ENCODE measurements around the gene FGD5. TPM values are rescaled to one million over a fixed set of nuclear protein-coding genes. Genes with fewer than 3 reads are reported as not detected.

FGD5 gene
- total and polyA plus RNA-seq, 9 of the 15 experiments (the other 6 are each of a cell fraction or from before 2014, with no cell fraction given) = 0.18 TPM; not detected in 8

DNA sequence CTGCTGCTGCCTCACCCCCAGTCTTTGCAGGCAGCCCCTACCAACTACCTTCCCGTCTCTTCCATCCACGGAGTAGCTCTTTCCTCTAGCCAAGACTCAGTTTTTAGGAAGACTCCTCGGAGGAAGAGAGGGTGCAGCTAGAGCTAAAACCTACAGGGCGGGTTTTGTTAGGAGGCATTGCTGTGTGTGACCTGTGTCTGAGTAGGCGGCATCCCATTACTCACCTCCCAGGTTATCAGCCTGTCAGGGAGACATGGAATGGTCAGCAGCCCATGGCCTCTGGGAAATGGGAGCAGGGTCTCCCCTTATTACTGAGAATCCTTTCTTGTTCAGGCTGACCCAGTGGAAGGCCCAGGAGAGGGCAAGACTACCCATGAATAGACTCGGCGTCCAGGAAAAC lies 43.8 kb upstream of the FGD5 start:
- H3K9ac ChIP-seq (ENCODE audit: insufficient read depth in 1 of 2, low read depth in 2 of 2, low read length in 2 of 2) = no peak overlapping the region
- ATAC-seq (no peak), FAIRE-seq (no peak), DNase-seq (ENCODE audit: extremely low read depth in 1 of 4, low spot score in 3 of 4) (no peak)
- H3K4me1 ChIP-seq (replicated peaks in 1 of 2; ENCODE audit: control insufficient read depth in 2 of 2, insufficient read depth in 2 of 2, low read length in 2 of 2) = peaks cover 0 to 8% of the 10 kb centered on the region in 2 experiments; a peak in 2 of 5 replicates
- no peaks in the 10 kb centered on the region for H4K20me1 ChIP-seq (replicated peaks; ENCODE audit: control insufficient read depth, insufficient read depth, low read length)
- H3K9me1 ChIP-seq (ENCODE audit: control insufficient read depth, insufficient read depth, low read length) = peaks cover 4% of the 10 kb centered on the region
- peaks cover 27 to 54% of the 10 kb centered on the region in 2 experiments; a peak in 4 of 5 replicates for H3K27me3 ChIP-seq (ENCODE audit: control insufficient read depth in 2 of 2, insufficient read depth in 2 of 2, low read length in 2 of 2)
- no peaks in the 10 kb centered on the region for H3K79me2 ChIP-seq (ENCODE audit: control insufficient read depth, insufficient read depth, low read length)
- H2AFZ ChIP-seq (ENCODE audit: low read depth, low read length) = no peak overlapping the region
- no peak overlapping the region for H3K27ac ChIP-seq (ENCODE audit: extremely low read depth, low read depth, low read length)
- BruUV-seq (replicated peaks) = no TSS peak
- ChIA-PET CTCF (ENCODE audit: low intra/inter-chr PET ratio) (no interaction called here), POLR2A (no interaction called here)
- no peak overlapping the region for H3K4me3 ChIP-seq
- no peaks in the 10 kb centered on the region; the same call in 1 of the 2 replicates for H3K9me3 ChIP-seq (replicated peaks; ENCODE audit: control insufficient read depth, insufficient read depth, low read depth, low read length)
- no peaks in the 10 kb centered on the region for H3K36me3 ChIP-seq (ENCODE audit: control insufficient read depth, insufficient read depth, low read length)
- 5% methylated on average over 7 of the region's 7 CpGs for WGBS (ENCODE audit: insufficient coverage, low coverage, missing lambda C conversion rate)
- no peak overlapping the region for H3K4me2 ChIP-seq (ENCODE audit: insufficient read depth, low read length)
- in situ Hi-C loops (cut with MboI) = no loop called here
- intact Hi-C loops (cut with micrococcal nuclease) = no loop called here
- TF ChIP-seq SREBF2 (CRISPR knock-in tag; IDR thresholded peaks at IDR 0.05) (no peak), CCNT2 (IDR thresholded peaks at IDR 0.05; ENCODE audit: borderline replicate concordance, extremely low read depth, insufficient read length, low read depth, low read length) (no peak), HDAC6 (IDR thresholded peaks at IDR 0.05; ENCODE audit: low read depth, low read length) (no peak), POLR2B (IDR thresholded peaks at IDR 0.05; ENCODE audit: low read depth, partially characterized antibody) (no peak), ZNF134 (CRISPR knock-in tag; conservative IDR thresholded peaks at IDR 0.05) (no peak), MCM3 (IDR thresholded peaks at IDR 0.05) (no peak), C11orf30 (IDR thresholded peaks at IDR 0.05; ENCODE audit: low read depth) (no peak), RUNX1 (IDR thresholded peaks at IDR 0.05; ENCODE audit: low read depth) (no peak)
- TF ChIP-seq, protein P1, sequence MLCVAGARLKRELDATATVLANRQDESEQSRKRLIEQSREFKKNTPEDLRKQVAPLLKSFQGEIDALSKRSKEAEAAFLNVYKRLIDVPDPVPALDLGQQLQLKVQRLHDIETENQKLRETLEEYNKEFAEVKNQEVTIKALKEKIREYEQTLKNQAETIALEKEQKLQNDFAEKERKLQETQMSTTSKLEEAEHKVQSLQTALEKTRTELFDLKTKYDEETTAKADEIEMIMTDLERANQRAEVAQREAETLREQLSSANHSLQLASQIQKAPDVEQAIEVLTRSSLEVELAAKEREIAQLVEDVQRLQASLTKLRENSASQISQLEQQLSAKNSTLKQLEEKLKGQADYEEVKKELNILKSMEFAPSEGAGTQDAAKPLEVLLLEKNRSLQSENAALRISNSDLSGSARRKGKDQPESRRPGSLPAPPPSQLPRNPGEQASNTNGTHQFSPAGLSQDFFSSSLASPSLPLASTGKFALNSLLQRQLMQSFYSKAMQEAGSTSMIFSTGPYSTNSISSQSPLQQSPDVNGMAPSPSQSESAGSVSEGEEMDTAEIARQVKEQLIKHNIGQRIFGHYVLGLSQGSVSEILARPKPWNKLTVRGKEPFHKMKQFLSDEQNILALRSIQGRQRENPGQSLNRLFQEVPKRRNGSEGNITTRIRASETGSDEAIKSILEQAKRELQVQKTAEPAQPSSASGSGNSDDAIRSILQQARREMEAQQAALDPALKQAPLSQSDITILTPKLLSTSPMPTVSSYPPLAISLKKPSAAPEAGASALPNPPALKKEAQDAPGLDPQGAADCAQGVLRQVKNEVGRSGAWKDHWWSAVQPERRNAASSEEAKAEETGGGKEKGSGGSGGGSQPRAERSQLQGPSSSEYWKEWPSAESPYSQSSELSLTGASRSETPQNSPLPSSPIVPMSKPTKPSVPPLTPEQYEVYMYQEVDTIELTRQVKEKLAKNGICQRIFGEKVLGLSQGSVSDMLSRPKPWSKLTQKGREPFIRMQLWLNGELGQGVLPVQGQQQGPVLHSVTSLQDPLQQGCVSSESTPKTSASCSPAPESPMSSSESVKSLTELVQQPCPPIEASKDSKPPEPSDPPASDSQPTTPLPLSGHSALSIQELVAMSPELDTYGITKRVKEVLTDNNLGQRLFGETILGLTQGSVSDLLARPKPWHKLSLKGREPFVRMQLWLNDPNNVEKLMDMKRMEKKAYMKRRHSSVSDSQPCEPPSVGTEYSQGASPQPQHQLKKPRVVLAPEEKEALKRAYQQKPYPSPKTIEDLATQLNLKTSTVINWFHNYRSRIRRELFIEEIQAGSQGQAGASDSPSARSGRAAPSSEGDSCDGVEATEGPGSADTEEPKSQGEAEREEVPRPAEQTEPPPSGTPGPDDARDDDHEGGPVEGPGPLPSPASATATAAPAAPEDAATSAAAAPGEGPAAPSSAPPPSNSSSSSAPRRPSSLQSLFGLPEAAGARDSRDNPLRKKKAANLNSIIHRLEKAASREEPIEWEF (CRISPR knock-in tag; IDR thresholded peaks at IDR 0.05) = no peak
- TF ChIP-seq, protein P2, sequence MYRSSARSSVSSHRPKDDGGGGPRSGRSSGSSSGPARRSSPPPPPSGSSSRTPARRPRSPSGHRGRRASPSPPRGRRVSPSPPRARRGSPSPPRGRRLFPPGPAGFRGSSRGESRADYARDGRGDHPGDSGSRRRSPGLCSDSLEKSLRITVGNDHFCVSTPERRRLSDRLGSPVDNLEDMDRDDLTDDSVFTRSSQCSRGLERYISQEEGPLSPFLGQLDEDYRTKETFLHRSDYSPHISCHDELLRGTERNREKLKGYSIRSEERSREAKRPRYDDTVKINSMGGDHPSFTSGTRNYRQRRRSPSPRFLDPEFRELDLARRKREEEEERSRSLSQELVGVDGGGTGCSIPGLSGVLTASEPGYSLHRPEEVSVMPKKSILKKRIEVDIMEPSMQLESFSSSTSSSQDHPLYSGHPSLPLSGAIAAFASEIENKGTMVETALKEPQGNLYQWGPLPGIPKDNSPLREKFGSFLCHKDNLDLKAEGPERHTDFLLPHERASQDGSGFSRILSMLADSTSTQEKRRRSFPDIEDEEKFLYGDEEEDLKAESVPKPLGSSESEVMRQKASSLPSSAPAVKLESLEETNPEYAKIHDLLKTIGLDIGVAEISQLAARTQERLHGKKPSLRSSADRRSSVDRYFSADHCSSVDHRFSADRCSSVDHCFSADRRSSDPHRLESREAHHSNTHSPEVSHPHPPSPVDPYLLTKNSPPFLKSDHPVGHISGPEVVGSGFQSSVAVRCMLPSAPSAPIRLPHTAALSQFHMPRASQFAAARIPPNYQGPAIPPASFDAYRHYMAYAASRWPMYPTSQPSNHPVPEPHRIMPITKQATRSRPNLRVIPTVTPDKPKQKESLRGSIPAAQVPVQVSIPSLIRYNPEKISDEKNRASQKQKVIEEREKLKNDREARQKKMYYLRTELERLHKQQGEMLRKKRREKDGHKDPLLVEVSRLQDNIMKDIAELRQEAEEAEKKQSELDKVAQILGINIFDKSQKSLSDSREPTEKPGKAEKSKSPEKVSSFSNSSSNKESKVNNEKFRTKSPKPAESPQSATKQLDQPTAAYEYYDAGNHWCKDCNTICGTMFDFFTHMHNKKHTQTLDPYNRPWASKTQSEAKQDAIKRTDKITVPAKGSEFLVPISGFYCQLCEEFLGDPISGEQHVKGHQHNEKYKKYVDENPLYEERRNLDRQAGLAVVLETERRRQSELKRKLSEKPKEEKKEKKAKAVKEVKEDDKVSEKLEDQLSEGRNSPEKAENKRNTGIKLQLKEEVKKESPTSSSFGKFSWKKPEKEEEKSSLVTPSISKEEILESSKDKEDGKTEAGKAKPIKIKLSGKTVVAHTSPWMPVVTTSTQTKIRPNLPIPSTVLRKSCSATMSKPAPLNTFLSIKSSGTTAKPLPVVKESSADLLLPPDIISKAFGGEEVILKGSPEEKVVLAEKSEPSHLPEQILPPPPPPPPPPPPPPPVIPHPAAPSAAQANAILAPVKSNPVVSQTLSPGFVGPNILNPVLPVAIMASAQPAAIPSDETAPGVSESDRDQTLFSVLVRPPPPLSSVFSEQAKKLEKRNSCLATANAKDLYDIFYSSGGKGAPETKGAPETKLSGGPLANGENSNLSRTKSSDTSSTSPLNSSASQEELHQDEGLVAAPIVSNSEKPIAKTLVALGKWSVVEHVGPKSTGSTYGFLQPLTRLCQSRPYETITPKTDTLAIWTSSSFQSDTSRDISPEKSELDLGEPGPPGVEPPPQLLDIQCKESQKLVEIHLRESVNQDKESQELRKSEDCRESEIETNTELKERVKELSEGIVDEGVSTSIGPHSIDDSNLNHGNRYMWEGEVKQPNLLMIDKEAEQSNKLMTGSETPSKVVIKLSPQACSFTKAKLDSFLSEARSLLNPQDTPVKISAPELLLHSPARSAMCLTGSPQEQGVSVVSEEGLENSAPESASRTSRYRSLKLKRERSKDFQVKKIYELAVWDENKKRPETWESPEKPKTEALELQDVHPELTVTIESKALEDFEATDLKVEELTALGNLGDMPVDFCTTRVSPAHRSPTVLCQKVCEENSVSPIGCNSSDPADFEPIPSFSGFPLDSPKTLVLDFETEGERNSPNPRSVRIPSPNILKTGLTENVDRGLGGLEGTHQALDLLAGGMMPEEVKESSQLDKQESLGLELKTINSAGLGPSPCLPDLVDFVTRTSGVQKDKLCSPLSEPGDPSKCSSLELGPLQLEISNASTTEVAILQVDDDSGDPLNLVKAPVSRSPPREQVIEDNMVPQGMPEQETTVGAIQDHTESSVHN (IDR thresholded peaks at IDR 0.05; ENCODE audit: borderline replicate concordance in 1 of 2, low read depth in 1 of 2) = no peak

Measured in K562 (cell line).